NT2/D1 (cell line): ENCODE data around the gene KCNJ10.

ENCODE experiments used
- SUZ12 ChIP-seq: IDR thresholded peaks from 2 replicates; pipeline ENCODE4 v1.6.1; 2011; ENCODE audit not compliant: insufficient read length, insufficient read depth; ENCODE audit errors: extremely low read depth
- YY1 ChIP-seq: IDR thresholded peaks from 2 replicates; pipeline ENCODE4 v1.6.1; 2011; ENCODE audit not compliant: insufficient read length, insufficient read depth
- ZNF274 ChIP-seq: IDR thresholded peaks from 2 replicates; pipeline ENCODE4 v1.6.1; 2011; ENCODE audit warnings: mild to moderate bottlenecking, low read depth, low read length

DNA sequence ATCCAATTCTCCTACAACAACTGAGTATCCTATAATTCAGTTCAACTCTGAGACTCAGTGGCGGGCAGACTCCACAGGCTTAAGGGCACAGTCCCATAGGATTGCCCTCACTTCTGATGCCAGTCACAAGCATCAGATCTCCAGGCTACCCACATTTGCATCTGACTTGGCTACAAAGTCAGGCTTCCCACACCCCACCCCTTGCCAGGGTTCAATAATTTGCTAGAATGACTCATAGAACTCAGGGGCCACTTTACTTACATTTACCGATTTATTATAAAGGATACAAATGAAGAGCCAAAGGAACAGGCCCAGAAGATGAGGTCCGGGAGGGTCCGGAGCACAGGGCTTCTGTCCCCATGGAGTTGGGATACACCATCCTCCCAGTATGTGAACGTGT lies 80.0 kb downstream of the KCNJ10 start:
- no peak for TF ChIP-seq SUZ12
- TF ChIP-seq YY1, result no peak
- TF ChIP-seq ZNF274, result no peak
